22Rv1 (cell line): ENCODE results near the gene DLG1.

Source experiments
- H3K27ac ChIP-seq: fragments of 450-650 bp; 2 replicates; pipeline ENCODE4 v1.5.1; 2017
- CTCF ChIP-seq: fragments of 450-650 bp; IDR thresholded peaks from 2 replicates; pipeline ENCODE4 v1.5.1; 2017; ENCODE audit warnings: mild to moderate bottlenecking
- ZFX ChIP-seq: fragments of 450-650 bp; IDR thresholded peaks from 2 replicates; pipeline ENCODE4 v1.6.1; 2017; ENCODE audit warnings: antibody characterized with exemption, borderline replicate concordance

DLG1 gene

DNA sequence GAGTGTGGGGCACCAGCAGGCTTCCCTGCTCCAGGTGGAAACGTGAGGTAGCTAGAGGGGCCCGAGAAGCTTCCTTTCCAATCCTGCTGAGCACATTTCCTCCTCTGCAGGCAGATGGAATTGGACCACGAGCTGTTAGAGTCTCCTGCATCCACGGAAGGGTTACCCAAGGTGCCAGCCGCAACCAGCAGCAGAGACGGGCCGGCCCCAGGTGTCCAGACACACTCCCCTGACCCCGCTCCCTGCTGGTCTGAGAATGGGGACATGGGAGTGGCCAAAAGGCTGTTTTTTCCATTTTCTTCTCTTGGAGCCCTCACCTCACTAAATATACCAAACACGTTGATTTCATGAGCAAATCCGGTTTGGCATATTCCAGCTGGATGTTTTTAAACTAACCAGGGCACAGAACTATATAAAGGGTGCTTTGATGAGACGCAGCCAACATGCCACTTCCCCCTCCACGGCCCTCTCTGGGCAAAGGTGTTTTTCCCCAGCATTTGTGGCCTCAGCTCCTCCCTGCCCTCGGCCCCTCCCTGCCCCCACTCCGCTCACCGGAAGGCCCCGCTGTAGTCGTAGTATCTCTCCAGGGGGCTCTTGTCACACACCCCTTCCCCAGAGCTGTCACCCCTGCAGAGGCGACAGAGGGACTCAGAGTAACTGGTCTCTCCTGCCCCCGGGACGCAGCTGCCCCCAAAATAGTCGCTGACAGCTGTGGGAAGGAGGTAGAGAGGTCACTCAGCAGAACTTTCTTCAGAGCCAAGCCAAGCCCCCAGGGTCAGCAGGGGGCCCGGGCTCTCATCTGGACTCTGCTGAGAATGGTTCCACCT, 275.8 kb downstream of the DLG1 start:
- TF ChIP-seq ZFX (no peak), CTCF (no peak)
- no peak overlapping the region for H3K27ac ChIP-seq

- H3K27ac ChIP-seq: no peak overlapping the region
Observed at GRCh38 chr3:197021729-197022404, 276.5 kb downstream of the DLG1 start.

GRCh38 chr3:197021231-197021630, 277.2 kb downstream of the DLG1 start:
- TF ChIP-seq CTCF: no peak
- no peak for TF ChIP-seq ZFX
- no peak overlapping the region for H3K27ac ChIP-seq

More at GRCh38 chr3:197021729-197022404, 276.5 kb downstream of the DLG1 start:
- TF ChIP-seq CTCF (no peak), ZFX (no peak)

DNA sequence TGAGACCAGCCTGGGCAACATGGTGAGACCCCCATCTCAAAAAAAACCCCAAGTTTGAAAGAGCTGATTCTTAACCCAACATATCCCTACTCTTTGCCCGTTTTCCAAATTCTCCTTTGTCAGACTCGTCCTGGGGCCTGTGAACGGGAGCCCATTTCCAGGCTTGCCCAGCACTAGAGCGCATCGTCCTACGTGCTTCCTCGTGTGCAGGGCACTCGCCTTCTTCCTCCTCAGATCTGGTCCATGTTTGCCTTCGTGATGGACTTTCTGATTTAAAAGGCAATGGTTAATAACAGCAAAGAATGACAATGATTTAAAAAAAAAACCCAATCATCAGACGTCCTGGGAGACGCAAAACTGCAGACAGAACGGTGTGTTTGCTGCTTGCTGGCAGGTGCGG, 278.9 kb downstream of the DLG1 start:
- no peak for TF ChIP-seq ZFX
- no peak for TF ChIP-seq CTCF
- H3K27ac ChIP-seq: no peak overlapping the region

- no peak overlapping the region for H3K27ac ChIP-seq
- no peak for TF ChIP-seq ZFX
- TF ChIP-seq CTCF: no peak
Observed at GRCh38 chr3:197019021-197019420, 279.4 kb downstream of the DLG1 start.

DNA sequence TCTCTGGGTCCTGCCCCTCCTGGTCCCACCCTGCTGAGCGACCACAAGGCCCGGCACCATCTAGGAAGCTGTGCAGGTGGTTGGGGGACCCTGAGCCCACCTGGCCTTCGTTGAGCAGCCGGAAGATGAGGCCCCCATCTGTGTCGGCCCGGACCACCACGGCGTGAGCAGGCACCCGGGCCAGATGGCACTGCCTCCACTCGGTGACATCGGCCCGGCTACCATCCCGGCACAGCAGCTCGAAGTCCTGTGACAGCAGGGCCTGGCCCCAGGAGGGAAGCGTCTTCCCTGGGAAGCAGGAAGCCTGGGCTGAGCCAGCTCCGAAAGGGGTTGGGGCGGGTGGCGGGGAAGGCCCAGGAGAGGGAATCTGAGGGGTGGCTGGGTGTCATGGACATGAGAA, 281.4 kb downstream of the DLG1 start:
- H3K27ac ChIP-seq: no peak overlapping the region
- TF ChIP-seq ZFX (no peak), CTCF (no peak)
